Activated naive CD4-positive, alpha-beta T cell treated with anti-CD3 and anti-CD28 coated beads, Interleukin-2, amount 10 ng/mL, durations not matched to agents 7 days and 5 days (primary cell): Measurements from ENCODE around the gene CYB561D2.

Source experiments
- CTCF ChIA-PET: fragments of 350-600 bp; sonication (Branson Sonifier 250); formaldehyde crosslinking; loops from one replicate; lab custom pipeline; 2021; ENCODE audit warnings: antibody characterized with exemption; lab: Charles Lee
- DNase-seq: peaks from one replicate; pipeline ENCODE4 v3.0.0-alpha.2; 2020
- H3K27ac Mint-ChIP-seq: one replicate; pipeline ENCODE4 v1.8.0; 2021; ENCODE audit warnings: mild to moderate bottlenecking, moderate library complexity, mixed read lengths
- H3K27me3 Mint-ChIP-seq: one replicate; pipeline ENCODE4 v1.8.0; 2021; ENCODE audit warnings: mild to moderate bottlenecking, mixed read lengths
- H3K36me3 Mint-ChIP-seq: one replicate; pipeline ENCODE4 v1.8.0; 2021; ENCODE audit warnings: mixed read lengths
- H3K4me1 Mint-ChIP-seq: one replicate; pipeline ENCODE4 v1.8.0; 2021; ENCODE audit warnings: mixed read lengths
- H3K4me3 Mint-ChIP-seq: one replicate; pipeline ENCODE4 v1.8.0; 2021; ENCODE audit warnings: mild to moderate bottlenecking, moderate library complexity, mixed read lengths
- H3K9me3 Mint-ChIP-seq: one replicate; pipeline ENCODE4 v1.8.0; 2021; ENCODE audit warnings: mixed read lengths

CYB561D2 gene

GRCh38 chr3:50355829-50356552 lies 5.3 kb downstream of the CYB561D2 start:
- Mint-ChIP-seq H3K4me1 (peaks cover 59% of the 10 kb centered on the region), H3K4me3 (no peak overlapping the region), H3K27ac (no peak overlapping the region), H3K9me3 (no peaks in the 10 kb centered on the region), H3K27me3 (no peaks in the 10 kb centered on the region), H3K36me3 (peaks cover 40% of the 10 kb centered on the region)
- no peak for DNase-seq
- CTCF ChIA-PET, result interaction anchor here (1.4 to 2.3 kb wide), 3 partner anchors 8 to 188 kb away, joined by 4 to 12 read pairs (median 5); no protein-coding TSS in a partner anchor

- no peaks in the 10 kb centered on the region for H3K9me3 Mint-ChIP-seq
- DNase-seq, result no peak
- H3K27ac Mint-ChIP-seq, result no peak overlapping the region
- peaks cover 54% of the 10 kb centered on the region for H3K4me1 Mint-ChIP-seq
- CTCF ChIA-PET, result interaction anchor here (1.1 to 2.3 kb wide), 4 partner anchors 9 to 188 kb away, joined by 3 to 12 read pairs (median 4); partner anchors contain the start of gene RASSF1
- no peak overlapping the region for H3K4me3 Mint-ChIP-seq
- H3K27me3 Mint-ChIP-seq, result no peaks in the 10 kb centered on the region
- H3K36me3 Mint-ChIP-seq, result peaks cover 37% of the 10 kb centered on the region
Measured at GRCh38 chr3:50356553-50356952, 5.9 kb downstream of the CYB561D2 start.

- H3K9me3 Mint-ChIP-seq, result no peaks in the 10 kb centered on the region
- peaks cover 36% of the 10 kb centered on the region for H3K36me3 Mint-ChIP-seq
- H3K27ac Mint-ChIP-seq, result peak overlapping the region; percentile 14
- H3K4me1 Mint-ChIP-seq, result peaks cover 48% of the 10 kb centered on the region
- H3K27me3 Mint-ChIP-seq, result no peaks in the 10 kb centered on the region
- CTCF ChIA-PET, result interaction anchor here (1.1 to 2.3 kb wide), 4 partner anchors 10 to 187 kb away, joined by 3 to 12 read pairs (median 4); partner anchors contain the start of gene RASSF1
- DNase-seq, result no peak
- peak overlapping the region; percentile 99 for H3K4me3 Mint-ChIP-seq
Measured at GRCh38 chr3:50357481-50357880, 6.8 kb downstream of the CYB561D2 start.

- CTCF ChIA-PET, result no interaction called here
- peaks cover 3% of the 10 kb centered on the region for H3K27me3 Mint-ChIP-seq
- H3K27ac Mint-ChIP-seq, result peak overlapping the region; percentile 73
- H3K9me3 Mint-ChIP-seq, result no peaks in the 10 kb centered on the region
- H3K4me3 Mint-ChIP-seq, result peak overlapping the region; percentile 99
- no peak for DNase-seq
- peaks cover 47% of the 10 kb centered on the region for H3K4me1 Mint-ChIP-seq
- H3K36me3 Mint-ChIP-seq, result peaks cover 32% of the 10 kb centered on the region
Measured at GRCh38 chr3:50358355-50358910, 7.8 kb downstream of the CYB561D2 start.

DNA sequence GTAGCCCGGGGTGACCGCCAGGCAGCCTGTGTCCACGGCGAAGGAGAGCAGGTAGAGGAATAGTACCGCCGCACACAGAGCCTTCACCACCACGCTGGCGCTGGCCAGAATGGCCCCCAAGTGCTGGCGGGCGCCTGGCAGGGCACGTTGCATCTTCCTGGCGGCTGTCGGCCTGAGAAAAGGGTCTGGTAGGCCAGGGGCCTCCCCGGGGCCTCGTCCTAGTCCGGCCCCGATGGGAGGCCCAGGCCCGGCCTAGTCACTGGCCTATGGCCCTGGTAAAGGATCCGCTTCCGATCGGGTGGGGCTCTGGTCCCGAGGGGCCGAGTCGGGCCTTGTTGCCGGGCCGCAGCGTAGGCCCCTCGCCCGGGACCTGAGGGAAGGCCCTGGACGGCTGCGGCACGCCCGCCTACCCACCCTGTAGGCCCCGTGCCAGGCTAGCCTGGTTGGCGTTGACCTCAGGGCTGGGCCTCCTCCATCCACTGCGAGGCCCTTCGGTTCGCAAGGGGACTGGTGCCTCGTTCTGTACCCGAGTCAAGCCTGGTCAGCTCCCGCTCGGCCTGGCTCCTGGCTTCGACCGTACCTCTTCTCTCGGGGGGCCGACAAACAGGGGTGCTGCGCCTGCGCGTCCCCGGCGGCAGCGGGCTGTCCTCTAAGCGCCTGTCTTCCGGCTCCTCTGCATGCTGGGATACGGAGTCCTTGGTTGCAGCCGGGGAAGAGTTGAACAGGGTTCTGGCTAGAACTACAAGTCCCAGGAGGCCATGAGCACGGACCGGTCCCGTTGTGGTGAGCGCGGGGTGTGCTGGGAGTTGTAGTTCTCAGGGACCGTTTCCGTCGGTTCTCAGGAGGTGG lies 8.5 kb downstream of the CYB561D2 start, which contains the start of gene TMEM115:
Gene TMEM115 (minus strand): TSS at position 611 of the 849 bp plus-strand sequence. CDS start 458 bp downstream, at position 153.
- CTCF ChIA-PET, result interaction anchor here (1.2 kb wide), 1 partner anchor 11 kb away, joined by 3 read pairs; no protein-coding TSS in a partner anchor
- Mint-ChIP-seq H3K4me3 (peak within 1 kb of the TSS; percentile 99), H3K36me3 (peaks cover 28% of the 10 kb centered on the region), H3K27me3 (peaks cover 5% of the 10 kb centered on the region), H3K9me3 (no peaks in the 10 kb centered on the region), H3K4me1 (peaks cover 49% of the 10 kb centered on the region), H3K27ac (peak within 1 kb of the TSS; percentile 92)
- peak; percentile 97 for DNase-seq

GRCh38 chr3:50359760-50360110 lies 9.1 kb downstream of the CYB561D2 start:
- CTCF ChIA-PET, result interaction anchor here (1.2 kb wide), 1 partner anchor 11 kb away, joined by 3 read pairs; no protein-coding TSS in a partner anchor
- H3K27ac Mint-ChIP-seq, result peak overlapping the region; percentile 92
- peaks cover 5% of the 10 kb centered on the region for H3K27me3 Mint-ChIP-seq
- no peaks in the 10 kb centered on the region for H3K9me3 Mint-ChIP-seq
- H3K4me1 Mint-ChIP-seq, result peaks cover 47% of the 10 kb centered on the region
- H3K36me3 Mint-ChIP-seq, result peaks cover 22% of the 10 kb centered on the region
- peak overlapping the region; percentile 99 for H3K4me3 Mint-ChIP-seq
- no peak for DNase-seq

DNA sequence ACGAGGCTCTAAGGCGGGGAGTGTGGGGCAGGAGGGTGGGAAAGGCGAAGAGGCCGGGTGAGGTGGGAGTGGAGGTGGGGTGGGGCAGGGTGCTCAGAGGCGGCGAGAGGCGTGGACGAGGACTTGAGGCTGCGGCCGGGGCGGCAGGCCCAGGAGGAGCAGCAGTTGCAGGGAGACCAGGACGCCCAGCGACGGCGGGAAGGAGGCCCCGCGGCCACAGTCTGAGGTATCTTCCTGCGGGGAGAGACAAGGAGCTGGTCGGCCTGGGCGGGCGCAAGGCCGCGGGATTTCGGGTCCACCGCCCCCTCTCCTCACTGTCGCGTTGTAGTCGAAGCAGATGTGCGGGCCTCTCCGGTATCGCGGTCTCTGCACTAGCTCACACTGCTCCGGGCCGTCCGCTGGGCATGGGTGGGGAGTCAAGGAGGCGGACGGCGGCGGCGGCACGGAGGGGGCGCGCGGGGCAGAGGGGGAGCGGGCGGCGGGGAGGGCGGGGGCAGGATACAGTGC lies 14.0 kb downstream of the CYB561D2 start:
- Mint-ChIP-seq H3K9me3 (no peaks in the 10 kb centered on the region), H3K27ac (no peak overlapping the region), H3K27me3 (peaks cover 26% of the 10 kb centered on the region), H3K4me3 (peak overlapping the region; percentile 78), H3K4me1 (peaks cover 25% of the 10 kb centered on the region), H3K36me3 (no peaks in the 10 kb centered on the region)
- CTCF ChIA-PET, result interaction anchor here (0.8 to 1.3 kb wide), 2 partner anchors 17 to 178 kb away, joined by 4 read pairs; no protein-coding TSS in a partner anchor
- DNase-seq, result no peak

DNA sequence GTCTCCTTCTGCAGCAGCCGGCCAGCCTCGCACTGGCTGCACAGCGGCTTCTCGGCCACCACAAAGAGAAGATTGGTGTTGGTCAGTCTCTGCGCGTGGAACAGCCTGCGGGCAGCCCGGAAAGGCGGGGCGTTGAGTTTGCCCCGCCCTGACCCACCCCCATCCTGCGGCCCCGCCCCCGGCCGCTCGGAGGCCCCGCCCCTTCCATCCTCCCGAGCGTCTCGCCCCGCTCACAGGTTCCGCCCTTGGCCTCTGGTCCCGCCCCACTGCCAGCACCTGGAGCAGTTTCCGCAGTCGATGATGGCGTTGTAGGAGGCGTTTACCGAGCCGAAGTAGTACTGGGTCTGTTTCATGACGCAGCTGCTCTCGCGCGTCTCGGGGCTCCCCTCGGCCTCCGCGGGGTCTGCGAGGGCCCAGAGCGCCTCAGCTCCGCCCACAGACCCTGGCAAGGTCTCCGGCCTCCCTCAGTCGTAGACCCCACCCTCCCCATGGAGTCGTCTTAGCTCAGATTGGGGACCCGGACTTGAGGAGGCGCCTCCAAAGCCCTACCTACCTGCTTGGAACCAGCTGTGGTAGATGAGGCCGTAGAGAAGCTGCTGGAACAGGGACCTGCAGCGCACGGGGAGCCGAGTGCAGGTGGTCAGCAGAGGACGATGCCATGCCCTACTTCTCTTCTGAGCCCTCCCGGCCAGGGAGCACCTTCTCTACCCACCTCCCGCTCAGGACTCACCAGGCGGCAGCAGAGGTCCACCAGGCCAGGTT lies 14.6 kb downstream of the CYB561D2 start:
- Mint-ChIP-seq H3K27ac (peak overlapping the region; percentile 78), H3K9me3 (no peaks in the 10 kb centered on the region), H3K27me3 (peaks cover 26% of the 10 kb centered on the region), H3K36me3 (no peaks in the 10 kb centered on the region), H3K4me3 (peak overlapping the region; percentile 78), H3K4me1 (peaks cover 18% of the 10 kb centered on the region)
- CTCF ChIA-PET, result interaction anchor here (0.6 to 0.9 kb wide), 3 partner anchors 167 to 178 kb away, joined by 3 to 4 read pairs (median 3); no protein-coding TSS in a partner anchor
- peak; percentile 98 for DNase-seq

DNA sequence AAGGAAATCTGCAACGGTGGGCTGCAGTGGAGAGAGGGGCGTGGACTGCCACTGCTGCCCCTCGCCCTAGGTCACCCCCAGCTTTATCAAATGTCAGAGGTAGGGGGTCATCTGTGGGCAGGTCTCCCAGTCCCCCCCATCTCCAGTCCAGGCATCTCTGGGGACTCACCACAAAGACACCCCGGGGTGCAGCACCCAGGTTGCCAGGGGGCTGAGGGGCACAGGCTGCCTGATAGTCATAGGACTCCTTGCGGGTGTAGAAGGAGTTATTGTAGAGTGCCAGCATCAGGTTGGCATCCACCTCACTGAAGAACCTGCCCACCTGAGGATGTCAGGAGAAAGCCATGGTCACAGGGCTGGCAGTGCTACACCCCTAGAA lies 15.2 kb downstream of the CYB561D2 start:
- H3K27ac Mint-ChIP-seq, result peak overlapping the region; percentile 78
- no peak for DNase-seq
- H3K9me3 Mint-ChIP-seq, result no peaks in the 10 kb centered on the region
- peaks cover 26% of the 10 kb centered on the region for H3K27me3 Mint-ChIP-seq
- CTCF ChIA-PET, result interaction anchor here (0.9 kb wide), 1 partner anchor 177 kb away, joined by 3 read pairs; no protein-coding TSS in a partner anchor
- no peaks in the 10 kb centered on the region for H3K36me3 Mint-ChIP-seq
- peaks cover 18% of the 10 kb centered on the region for H3K4me1 Mint-ChIP-seq
- H3K4me3 Mint-ChIP-seq, result peak overlapping the region; percentile 78

- no peak overlapping the region for H3K27ac Mint-ChIP-seq
- peaks cover 39% of the 10 kb centered on the region for H3K27me3 Mint-ChIP-seq
- CTCF ChIA-PET, result interaction anchor here (0.8 kb wide), 1 partner anchor 1019 kb away, joined by 3 read pairs; no protein-coding TSS in a partner anchor
- peaks cover 16% of the 10 kb centered on the region for H3K4me1 Mint-ChIP-seq
- no peaks in the 10 kb centered on the region for H3K36me3 Mint-ChIP-seq
- DNase-seq, result no peak
- H3K4me3 Mint-ChIP-seq, result no peak overlapping the region
- H3K9me3 Mint-ChIP-seq, result no peaks in the 10 kb centered on the region
Measured at GRCh38 chr3:50369012-50369670, 18.5 kb downstream of the CYB561D2 start.

DNA sequence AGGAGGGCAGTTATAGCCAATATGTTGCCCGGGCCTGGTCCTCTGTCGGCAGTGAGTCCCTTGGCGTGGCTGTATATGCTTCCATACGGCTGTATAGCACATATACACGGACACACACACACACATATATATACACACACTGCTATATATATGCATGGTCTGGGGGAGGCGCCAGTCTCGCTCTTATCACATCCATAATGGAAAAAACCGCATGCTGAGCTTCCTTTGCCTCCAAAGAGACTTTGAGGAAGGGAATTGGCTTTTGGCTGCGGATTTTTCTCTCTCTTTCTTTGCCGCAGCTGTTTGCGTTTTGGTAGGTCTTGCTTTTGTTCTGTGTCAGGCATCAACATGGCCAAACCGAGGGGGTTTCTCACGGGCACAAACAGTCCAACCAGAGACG lies 19.9 kb downstream of the CYB561D2 start:
- H3K4me1 Mint-ChIP-seq, result peaks cover 11% of the 10 kb centered on the region
- H3K27ac Mint-ChIP-seq, result no peak overlapping the region
- H3K27me3 Mint-ChIP-seq, result peaks cover 39% of the 10 kb centered on the region
- no peak overlapping the region for H3K4me3 Mint-ChIP-seq
- CTCF ChIA-PET, result interaction anchor here (1.1 kb wide), 1 partner anchor 179 kb away, joined by 4 read pairs; no protein-coding TSS in a partner anchor
- H3K9me3 Mint-ChIP-seq, result no peaks in the 10 kb centered on the region
- DNase-seq, result no peak
- H3K36me3 Mint-ChIP-seq, result no peaks in the 10 kb centered on the region

GRCh38 chr3:50371133-50371685 lies 20.5 kb downstream of the CYB561D2 start:
- Mint-ChIP-seq H3K27ac (no peak overlapping the region), H3K36me3 (no peaks in the 10 kb centered on the region), H3K4me1 (peaks cover 5% of the 10 kb centered on the region), H3K27me3 (peaks cover 42% of the 10 kb centered on the region), H3K4me3 (no peak overlapping the region), H3K9me3 (no peaks in the 10 kb centered on the region)
- no peak for DNase-seq
- CTCF ChIA-PET, result interaction anchor here (1.1 kb wide), 1 partner anchor 179 kb away, joined by 4 read pairs; no protein-coding TSS in a partner anchor
